Fibroblast of skin of right biceps (primary cell): ENCODE data around the gene BEST4.
"Not testable (repeated sequence)": the region's sequence is repeated elsewhere in the genome, so short reads cannot be mapped to it uniquely, and the experiment has no call there.

Experiments
- DNase-seq: peaks from one replicate; pipeline ENCODE4 v3.0.0-alpha.2; 2013

The BEST4 gene

DNA sequence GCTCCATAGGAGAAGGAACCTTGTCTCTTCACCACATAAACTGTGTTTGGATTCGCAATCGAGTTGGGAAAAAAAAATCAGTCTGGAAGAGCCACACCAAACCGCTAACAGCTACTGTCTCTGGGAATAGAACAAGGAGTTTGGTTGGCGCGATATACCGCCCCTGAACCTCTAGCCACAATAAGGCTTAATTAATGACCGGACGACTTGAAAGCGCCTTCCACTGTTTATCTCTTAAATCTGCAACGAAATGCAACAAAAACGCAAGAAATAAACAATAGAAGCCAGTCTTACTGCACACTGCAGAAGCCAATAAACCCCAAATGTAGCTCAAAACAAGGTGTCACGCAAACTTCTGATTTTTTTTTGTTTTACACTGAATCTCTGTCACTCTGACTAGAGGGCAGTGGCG, 31.2 kb upstream of the BEST4 start:
- no peak for DNase-seq

DNA sequence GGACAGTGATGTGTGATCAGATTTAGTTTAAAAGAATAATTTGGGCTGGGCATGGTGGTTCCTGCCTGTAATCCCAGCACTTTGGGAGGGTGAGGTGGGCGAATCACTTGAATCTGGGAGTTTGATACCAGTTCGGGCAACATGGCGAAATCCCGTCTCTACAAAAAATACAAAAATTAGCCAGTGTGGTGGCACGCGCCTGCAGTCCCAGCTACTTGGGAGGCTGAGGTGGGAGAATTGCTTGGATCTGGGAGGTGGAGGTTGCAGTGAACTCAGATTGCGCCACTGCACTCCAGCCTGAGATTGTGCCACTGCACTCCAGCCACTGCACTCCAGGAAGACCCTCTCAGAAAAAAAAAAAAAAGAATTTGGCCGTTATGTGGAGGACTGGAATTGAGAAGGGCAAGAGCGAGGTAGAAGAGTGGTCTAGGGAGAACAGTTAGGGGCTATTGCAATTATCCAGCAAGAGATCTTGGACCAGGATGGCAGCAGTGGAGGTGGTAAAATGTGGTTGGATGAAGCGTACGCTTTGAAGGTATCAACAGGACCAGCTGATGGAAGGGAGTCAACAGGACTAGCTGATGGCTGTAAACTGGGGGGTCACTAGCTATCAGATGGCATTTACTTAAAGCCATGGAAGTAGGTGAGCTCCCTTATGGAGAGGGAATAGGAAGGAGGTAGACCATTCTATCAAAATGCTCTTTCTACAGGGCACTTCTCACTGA, 30.0 kb upstream of the BEST4 start:
- DNase-seq, result no peak

DNA sequence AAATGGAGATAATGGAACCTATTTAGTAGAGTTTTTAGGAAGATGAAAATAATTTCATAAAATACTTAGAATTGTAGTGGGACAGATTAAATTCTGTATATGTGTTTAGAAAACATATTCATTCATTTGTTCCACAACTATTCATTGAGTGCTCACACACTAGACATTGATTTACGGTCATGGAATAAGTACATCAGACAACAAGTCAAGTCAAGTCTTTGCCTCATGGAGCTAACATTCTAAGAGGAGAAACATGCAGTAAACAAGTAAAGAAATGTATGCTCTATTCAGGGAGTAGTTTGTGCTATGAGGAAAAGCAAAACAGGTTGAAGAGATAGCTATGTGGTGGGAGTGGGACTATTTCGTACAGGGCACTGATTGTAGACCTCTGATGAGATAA, 29.3 kb upstream of the BEST4 start:
- no peak for DNase-seq

DNA sequence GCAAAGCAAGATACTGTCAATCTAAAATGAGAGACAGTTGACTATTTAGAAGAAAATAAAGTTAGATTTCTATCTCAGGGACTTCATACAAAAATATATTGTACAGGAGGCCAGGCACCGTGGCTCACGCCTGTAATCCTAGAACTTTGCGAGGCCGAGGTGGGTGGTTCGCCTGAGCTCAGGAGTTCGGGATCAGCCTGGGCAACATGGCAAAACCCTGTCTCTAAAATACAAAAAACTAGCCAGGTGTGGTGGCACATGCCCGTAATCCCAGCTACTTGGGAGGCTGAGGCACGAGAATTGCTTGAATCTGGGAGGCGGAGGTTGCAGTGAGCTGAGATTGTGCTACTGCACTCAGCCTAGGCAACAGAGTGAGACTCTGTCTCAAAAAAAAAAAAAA, 28.0 kb upstream of the BEST4 start:
- not testable (repeated sequence) for DNase-seq

DNA sequence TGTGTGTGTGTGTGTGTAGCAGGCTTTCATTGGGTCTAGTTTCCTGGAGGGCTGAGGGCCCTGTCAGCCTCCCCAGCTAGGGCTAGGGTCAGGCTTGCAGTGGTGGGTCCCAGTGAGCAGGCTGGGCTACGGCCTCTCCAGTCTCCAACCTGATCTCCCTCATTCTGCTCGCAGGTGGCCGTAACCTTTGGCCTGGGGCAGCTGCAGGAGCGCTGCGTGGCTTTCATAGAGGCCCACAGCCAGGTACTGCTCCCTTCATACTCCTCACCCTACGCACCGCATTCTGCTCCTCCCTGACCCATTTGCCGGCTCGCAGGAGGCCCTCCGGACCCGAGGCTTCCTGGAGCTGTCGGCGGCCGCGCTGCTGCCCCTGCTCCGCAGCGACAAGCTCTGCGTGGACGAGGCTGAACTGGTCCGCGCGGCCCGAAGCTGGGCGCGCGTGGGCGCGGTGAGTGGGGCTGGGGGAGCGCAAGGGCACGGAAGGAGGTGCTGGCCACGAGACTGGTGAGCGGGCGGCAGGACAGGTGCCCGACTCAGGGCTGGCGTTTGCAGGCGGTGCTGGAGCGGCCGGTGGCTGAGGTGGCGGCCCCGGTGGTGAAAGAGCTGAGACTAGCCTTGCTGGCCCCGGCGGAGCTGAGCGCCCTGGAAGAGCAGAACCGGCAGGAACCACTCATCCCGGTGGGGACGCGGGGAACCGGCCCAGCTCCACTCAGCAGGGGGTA, 25.0 kb upstream of the BEST4 start:
- DNase-seq, result no peak

DNA sequence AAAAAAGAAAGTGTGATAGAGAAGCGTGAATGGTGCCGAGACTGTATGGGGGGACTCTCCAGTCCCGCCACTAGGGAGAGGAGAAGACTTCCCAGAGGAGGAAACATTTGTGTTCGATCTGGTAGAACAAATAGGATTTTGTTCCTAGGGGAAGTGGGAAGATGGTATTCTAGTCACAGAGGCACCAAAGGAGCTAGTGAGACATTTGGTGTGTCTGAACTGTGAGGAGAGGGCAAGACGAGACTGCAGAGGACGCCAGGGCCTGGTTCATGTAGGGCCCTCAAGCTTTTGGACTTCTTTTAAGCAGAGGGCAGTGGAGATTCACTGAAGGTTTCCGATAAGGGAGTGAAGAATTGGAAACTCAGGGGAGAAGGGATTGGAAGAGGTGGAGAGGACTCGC, 23.3 kb upstream of the BEST4 start:
- DNase-seq, result no peak

DNA sequence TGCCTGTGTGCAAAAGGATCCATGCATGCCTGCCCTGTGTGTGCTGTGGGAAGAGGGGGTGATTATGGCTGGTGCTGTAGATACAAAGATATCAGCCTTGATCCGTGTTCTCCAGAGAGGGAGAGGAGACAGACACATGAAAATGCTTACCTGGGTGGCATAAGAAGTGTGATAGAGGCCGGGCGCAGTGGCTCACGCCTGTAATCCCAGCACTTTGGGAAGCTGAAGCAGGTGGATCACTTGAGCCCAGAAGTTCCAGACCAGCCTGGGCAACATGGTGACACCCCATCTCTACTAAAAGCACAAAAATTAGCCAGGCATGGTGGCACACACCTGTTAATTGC, 22.8 kb upstream of the BEST4 start:
- DNase-seq, result not testable (repeated sequence)

DNA sequence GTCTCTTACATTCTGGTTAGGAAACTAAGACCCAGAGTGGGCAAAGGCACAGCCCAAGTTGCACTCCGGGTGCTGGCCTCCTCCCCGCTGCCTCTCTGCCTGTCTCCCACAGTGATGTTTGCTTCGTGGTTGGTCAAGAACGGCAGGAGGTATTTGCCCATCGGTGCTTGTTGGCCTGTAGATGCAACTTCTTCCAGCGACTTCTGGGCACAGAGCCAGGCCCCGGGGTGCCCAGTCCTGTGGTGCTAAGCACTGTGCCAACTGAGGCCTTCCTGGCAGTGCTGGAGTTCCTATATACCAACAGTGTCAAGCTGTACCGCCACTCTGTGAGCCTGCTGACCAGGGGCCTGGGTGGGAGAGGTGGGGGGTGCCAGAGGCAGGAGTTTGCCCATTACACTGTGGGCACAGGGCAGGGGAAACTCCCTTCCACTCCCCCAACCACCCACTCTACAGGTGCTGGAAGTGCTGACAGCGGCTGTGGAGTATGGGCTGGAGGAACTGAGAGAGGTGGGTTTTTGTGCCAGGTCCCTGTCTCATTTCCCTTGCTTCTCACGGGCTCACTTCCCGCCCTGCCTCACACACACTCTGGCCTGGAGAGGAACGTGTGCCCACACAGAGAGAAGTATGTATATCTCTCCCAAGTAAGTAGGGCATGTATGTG, 22.3 kb upstream of the BEST4 start:
- no peak for DNase-seq

DNA sequence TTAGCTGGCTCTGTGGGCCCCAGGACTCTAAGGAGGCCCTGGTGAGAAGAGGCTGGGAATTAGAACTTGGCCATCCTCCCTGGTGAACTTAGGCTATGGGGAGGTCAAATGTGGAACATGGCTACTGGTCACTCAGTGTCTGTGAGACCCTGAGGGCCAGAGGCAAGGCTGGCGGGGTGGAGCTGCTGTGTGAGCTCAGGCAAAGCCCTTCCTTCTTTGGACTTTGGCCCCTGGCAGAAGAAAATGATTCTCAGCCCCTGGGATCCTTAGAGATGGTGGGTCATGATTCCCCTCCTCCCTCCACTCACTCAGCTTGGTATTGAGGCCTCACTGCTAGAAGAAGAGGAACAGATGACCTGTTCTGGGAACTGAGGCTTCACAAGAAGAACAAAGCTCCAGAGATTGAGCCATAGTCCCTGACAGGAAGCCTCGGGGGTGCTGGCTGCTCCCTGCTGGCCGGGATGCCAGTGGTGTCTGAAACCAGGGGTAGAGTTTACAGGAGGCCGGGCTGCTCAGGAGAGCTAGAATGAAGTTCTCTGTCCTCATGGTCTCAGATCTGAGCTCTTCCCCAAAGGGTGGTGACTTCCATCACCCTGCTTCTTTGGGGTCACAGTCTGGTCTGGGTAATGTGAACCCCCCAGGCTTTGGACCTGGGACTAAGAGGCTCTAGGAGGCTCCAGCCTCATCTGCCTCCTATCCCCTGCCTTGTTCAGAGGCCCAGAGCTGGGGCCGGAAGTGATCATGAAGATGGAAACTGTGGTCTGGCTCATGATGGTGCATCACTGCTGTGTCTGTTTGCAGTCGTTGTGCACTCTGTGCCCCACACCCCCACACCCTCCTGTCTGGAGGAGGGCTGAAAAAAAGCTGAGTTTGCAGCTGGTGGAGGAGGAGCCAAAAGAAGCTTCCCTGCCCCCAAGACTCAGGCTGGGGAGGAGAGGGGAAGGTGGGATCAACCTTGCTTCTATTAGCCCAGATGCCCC, 21.3 kb upstream of the BEST4 start:
- DNase-seq, result peak; percentile 82

DNA sequence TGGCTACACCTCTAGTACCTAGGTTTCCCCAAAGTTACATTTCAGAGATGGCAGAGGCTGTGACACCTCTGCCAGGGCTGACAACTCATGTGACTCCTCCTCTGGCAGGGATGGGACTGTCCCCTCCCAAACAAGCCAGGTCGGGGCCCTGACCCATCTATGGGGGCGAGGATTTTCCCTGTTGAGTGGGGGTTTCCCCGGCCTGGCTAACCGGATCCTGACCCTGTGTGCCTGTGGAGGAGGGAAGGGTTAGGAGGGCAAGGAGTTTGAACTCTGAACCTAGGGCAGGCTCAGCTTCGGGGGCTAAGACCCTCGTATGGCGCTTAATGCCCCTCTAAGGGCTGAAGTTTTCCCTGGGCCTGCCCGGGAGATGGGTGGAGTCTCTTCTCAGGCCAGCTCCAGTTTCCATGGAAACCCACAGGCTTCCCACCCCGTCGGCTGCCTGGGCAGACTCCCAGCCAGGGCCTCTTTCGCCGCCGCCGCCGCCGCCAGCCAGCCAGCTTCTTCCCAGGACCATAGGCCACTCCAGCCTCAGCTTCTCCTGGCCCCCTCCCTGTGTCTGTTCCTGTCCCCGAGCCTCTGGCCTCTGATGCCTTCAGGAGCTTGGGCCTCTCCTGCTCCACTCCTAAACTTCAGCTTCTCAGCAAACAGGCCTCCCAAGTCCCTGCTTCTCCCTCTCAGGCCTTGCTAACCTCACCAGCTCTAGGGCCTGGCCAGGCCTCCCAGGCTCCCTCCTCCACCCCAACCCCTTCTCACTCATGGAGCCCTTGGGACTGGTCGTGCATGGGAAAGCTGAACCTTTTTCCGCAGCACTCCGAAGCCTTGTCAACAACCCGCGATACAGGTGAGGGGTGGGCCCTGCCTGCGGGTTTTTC, 20.3 kb upstream of the BEST4 start, which contains the start of gene BTBD19:
Gene BTBD19, plus strand, starts transcription at position 461 of the 875 bp plus-strand sequence. Its CDS starts 298 bp downstream, at position 759.
- peak; percentile 89 for DNase-seq

DNA sequence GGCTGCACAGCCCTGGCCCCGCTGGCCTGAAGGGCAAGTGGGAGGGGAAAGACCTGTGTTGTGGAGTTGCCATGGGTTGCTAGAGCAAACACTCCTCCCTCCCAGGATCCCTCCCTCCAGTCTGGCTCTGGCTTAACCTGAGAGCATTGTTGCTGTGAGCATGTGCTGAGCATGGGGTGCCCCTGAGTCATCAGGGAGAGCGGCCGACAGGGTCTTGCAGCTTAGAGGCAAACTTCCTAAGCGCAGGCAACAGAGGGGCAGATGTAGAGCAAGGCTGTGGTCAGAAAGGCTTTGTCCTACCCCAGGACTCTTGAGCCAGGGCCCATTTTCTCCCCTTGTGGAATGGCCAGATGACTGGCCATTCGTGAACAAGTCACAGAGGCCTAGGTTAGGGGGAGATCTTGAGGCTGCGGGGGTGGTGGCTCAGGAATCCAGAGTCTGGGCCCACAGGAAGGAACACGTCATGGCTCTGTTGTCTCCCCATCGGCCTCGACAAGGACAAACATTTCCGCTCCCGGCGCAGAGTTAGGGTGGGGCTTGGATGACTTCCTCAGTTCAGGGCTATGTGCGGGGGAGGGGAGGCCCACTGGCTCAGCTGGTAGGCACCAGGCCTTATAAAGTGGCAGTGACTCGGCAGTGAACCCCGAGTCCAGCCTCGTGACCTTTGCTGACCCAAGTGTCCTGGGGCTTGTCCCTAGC, 19.5 kb upstream of the BEST4 start:
- DNase-seq, result peak; percentile 100

DNA sequence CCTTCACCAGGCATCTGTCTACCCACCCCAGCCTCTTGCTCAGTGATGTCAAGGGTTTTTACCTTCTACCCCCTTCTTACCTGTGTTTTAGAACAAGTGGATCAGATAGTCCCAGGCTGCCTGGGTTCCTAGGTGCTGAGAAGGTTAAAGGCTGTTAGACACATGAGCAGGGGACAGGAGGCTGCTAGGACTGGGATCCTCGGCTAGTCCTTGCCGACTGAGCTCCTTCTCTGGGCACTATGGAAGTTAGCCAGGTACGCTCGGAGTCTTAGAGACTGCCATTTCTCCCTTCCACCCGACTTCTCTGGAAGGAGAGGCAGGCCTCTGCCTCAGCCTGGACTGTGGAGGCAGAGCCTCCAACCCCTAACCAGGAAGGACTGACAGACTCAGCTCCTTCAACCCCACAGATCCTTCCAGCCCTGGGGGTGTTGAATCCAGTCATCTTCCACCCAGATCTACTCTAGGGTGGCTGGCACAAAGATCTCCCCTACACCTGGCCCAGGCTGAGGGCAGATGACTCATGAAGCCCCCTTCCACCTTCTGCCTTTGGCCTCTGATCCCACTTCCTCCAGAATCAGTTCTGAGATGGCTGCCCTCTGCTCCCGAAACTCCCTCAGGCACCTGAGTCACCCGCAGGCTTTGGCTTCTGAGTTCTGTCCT, 18.9 kb upstream of the BEST4 start, which contains the start of gene DYNLT4:
Gene DYNLT4, minus strand, starts transcription at position 648 of the 660 bp plus-strand sequence. CDS start 683 bp downstream, outside the sequence.
- no peak for DNase-seq

DNA sequence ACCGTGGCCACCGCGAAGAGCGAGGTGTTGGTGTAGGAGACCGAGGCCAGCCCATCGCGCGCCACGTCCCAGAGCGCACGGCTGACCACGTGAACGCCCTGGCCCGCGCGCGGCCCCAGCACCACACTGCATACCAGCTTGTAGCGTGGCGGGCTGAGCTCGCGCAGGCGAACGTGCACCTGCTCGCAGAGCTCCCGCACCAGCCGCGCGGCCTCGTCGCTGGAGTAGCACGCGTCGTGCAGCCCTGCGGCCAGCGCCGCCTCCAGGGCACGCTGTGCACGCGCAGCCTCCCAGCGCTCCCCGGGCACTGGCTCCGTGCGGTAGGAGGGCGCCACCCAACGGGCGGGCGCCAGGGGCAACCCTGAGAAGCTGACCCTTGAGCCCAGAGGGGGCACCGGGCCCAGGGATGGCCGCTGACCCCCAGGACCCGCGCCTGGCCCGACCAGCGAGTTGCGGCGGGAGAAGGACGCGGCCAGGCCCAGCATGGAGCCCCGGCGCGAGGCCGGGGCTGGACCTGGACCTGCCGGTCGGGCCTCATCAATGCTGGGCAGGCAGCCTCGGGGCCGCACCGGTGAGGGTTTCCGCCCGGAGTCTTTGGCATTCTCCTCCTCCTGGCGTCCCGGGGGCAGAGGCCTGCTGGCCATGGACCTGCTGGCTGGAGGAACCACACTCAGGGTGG, 18.2 kb upstream of the BEST4 start:
- DNase-seq, result no peak

DNA sequence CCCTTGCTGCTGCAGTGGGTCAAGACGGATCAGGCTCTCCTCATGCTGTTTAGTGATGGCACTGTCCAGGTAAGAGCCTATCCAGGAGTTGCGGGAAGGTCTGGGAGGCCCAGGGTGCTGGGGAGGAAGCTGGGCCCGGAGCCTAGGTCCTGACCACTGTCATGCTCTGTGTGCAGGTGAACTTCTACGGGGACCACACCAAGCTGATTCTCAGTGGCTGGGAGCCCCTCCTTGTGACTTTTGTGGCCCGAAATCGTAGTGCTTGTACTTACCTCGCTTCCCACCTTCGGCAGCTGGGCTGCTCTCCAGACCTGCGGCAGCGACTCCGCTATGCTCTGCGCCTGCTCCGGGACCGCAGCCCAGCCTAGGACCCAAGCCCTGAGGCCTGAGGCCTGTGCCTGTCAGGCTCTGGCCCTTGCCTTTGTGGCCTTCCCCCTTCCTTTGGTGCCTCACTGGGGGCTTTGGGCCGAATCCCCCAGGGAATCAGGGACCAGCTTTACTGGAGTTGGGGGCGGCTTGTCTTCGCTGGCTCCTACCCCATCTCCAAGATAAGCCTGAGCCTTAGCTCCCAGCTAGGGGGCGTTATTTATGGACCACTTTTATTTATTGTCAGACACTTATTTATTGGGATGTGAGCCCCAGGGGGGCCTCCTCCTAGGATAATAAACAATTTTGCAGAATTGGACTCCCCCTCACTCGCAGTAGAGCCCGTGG, 17.5 kb upstream of the BEST4 start:
- DNase-seq, result no peak

DNA sequence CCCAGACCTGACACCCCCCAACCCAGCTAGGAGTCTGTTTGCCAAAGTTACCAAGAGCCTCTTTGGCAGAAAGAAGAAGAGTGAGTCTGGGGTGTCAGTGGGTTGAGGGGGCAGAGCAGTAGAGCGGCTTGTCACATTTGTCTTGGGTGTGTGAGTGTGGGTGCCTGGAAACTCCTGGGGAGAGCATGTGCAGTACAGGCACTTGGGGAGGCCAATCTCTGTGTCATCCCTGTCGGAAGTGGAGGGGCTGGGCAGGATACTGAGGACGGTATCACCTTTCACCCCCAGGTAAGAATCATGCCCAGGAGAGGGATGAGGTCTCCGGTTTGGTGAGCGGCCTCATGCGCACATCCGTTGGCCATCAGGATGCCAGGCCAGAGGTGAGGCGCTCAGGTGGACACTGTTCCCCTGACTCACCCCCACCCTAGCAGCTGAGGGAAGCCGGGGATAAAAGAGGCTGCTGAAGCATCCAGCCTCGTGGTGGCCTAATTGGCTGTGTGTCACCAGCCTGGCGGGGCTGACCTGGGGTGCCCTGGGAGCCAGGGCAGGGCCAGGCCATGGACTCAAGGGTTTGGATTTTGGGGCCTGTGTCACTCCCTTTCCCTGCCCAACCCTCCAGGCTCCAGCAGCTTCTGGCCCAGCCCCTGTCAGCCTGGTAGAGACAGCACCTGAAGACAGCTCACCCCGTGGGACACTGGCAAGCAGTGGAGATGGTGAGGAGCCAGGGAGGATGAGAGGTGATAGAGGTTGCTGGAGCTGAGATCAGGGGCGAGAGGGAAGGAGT, 15.5 kb upstream of the BEST4 start:
- DNase-seq, result no peak

DNA sequence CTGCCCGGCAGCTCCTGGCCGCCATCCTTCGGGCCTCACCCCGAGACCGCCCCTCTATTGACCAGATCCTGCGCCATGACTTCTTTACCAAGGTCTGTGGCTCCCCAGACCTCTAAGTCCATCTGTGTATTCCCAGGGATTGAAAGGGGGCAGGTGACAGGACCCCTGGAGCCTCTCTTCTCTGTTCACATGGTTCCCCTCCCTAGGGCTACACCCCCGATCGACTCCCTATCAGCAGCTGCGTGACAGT, 15.0 kb upstream of the BEST4 start:
- no peak for DNase-seq

DNA sequence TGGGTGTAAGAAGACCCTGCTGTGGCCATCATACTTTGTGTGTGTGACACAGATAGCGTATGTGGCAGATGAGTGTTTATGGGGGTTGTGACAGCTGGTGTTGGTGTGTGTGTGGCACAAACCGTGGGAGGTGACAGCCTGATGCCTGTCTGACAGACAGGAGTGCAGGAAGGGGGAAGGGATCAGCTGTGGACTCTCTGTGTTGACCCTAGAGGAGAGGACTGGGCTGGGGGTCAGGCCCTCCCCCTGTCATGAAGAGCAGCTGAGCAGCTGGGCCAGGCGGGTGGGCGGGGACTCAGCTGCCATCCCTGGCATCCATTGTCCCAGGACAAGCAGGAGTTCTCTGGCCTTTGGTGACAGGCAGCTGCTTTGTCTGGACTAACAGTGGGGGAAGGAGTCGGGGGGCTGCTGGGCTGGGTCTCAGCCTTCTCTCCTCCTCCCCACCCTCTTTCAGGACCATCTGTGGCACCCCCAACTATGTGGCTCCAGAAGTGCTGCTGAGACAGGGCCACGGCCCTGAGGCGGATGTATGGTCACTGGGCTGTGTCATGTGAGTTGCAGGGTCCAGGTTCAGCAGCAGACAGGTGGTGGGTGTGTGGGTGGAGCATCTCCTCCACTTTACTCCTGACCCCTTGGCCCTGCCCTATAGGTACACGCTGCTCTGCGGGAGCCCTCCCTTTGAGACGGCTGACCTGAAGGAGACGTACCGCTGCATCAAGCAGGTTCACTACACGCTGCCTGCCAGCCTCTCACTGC, 14.5 kb upstream of the BEST4 start:
- no peak for DNase-seq
